Neural cell (in vitro differentiated cells): ENCODE results near the gene CERS1.
A peak's percentile ranks its signal among the peaks of the same experiment; 100 is the strongest.

Experiments used
- POLR2AphosphoS5 ChIP-seq: IDR thresholded peaks from 2 replicates; pipeline ENCODE4 v1.6.1; 2012
- REST ChIP-seq: IDR thresholded peaks from 2 replicates; pipeline ENCODE4 v1.6.1; 2012; ENCODE audit warnings: borderline replicate concordance
- SMC3 ChIP-seq: fragments of 450-650 bp; conservative IDR thresholded peaks from 2 replicates; pipeline ENCODE4 v1.6.1; 2014; ENCODE audit warnings: antibody characterized with exemption, mild to moderate bottlenecking, moderate library complexity; ENCODE audit not compliant: poor library complexity
- TF ChIP-seq, protein P1 (sequence below): fragments of 450-650 bp; IDR thresholded peaks from 2 replicates; pipeline ENCODE4 v1.5.1; 2014; ENCODE audit warnings: antibody characterized with exemption, mild to moderate bottlenecking, moderate library complexity; ENCODE audit not compliant: poor library complexity, severe bottlenecking

DNA sequence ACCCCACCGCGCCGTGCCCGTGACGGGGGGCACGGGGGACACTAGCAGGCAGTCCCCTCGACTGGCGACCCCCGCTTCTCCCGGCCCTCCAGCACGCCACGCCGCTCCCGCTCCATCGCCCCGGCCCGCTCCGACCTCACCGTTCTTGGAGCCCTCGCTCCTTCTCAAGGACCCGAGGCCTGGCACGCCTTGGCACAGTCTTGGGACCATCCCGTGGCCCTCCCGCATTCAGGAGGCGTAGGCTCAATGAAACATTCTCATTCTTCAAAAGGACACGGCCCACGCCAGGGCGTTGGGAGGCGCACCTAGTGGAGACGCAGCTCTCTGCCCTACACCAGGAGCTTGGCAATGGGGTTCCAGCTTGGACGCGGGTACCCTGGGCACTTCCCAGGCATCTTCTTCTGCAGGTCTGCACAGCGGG, 473 bp upstream of the CERS1 start:
- TF ChIP-seq, protein P1, sequence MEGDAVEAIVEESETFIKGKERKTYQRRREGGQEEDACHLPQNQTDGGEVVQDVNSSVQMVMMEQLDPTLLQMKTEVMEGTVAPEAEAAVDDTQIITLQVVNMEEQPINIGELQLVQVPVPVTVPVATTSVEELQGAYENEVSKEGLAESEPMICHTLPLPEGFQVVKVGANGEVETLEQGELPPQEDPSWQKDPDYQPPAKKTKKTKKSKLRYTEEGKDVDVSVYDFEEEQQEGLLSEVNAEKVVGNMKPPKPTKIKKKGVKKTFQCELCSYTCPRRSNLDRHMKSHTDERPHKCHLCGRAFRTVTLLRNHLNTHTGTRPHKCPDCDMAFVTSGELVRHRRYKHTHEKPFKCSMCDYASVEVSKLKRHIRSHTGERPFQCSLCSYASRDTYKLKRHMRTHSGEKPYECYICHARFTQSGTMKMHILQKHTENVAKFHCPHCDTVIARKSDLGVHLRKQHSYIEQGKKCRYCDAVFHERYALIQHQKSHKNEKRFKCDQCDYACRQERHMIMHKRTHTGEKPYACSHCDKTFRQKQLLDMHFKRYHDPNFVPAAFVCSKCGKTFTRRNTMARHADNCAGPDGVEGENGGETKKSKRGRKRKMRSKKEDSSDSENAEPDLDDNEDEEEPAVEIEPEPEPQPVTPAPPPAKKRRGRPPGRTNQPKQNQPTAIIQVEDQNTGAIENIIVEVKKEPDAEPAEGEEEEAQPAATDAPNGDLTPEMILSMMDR: peak; percentile 19
- no peak for TF ChIP-seq REST
- no peak for TF ChIP-seq SMC3
- TF ChIP-seq POLR2AphosphoS5: no peak
